Measurements from ENCODE around the gene DLG2.

DNA sequence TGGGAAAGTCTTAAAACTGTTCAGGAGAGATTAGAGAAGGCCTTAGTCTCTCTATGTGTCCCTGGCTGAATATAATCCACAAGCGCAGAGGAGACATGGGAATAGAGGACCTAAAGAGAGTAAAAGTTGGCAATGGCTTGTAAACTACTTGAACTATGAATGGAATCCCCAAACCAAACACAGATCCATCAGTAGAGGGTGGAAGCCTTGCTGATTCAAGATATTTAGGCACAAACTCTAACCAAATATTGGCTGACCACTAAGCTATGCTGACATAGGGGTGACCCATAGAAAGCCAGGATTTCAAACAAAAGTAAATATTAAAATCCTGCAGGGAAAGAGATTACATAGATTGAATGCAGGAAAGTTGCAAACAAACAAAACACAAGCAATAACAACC lies 439.2 kb downstream of the DLG2 start:
- TF ChIP-seq, protein P1, sequence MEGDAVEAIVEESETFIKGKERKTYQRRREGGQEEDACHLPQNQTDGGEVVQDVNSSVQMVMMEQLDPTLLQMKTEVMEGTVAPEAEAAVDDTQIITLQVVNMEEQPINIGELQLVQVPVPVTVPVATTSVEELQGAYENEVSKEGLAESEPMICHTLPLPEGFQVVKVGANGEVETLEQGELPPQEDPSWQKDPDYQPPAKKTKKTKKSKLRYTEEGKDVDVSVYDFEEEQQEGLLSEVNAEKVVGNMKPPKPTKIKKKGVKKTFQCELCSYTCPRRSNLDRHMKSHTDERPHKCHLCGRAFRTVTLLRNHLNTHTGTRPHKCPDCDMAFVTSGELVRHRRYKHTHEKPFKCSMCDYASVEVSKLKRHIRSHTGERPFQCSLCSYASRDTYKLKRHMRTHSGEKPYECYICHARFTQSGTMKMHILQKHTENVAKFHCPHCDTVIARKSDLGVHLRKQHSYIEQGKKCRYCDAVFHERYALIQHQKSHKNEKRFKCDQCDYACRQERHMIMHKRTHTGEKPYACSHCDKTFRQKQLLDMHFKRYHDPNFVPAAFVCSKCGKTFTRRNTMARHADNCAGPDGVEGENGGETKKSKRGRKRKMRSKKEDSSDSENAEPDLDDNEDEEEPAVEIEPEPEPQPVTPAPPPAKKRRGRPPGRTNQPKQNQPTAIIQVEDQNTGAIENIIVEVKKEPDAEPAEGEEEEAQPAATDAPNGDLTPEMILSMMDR (IDR thresholded peaks at IDR 0.05), result no peak
- no peak for TF ChIP-seq ZFX (IDR thresholded peaks at IDR 0.05; ENCODE audit: borderline replicate concordance)

Data from 22Rv1 (cell line).